ENCODE results near the gene BLMH. TPM values are rescaled to one million over a fixed set of nuclear protein-coding genes. Genes with fewer than 3 reads are reported as not detected.

BLMH gene
- total and polyA plus RNA-seq, 10 of the 15 experiments (the other 5 are each of a cell fraction or from before 2014, with no cell fraction given), result 16.1 to 63.9 (median 54.0) TPM

- H3K4me1 ChIP-seq (ENCODE audit: control insufficient read depth, insufficient read depth, low read length), result no peaks in the 10 kb centered on the region
- 100% methylated on average over 2 of the region's 2 CpGs for WGBS (ENCODE audit: insufficient coverage, insufficient replicate concordance, low lambda C conversion rate, missing lambda C conversion rate)
- intact Hi-C loops (cut with micrococcal nuclease; ENCODE audit: unreplicated experiment), result no loop called here
- no peaks in the 10 kb centered on the region for H3K79me2 ChIP-seq (ENCODE audit: control insufficient read depth, insufficient read depth, low read length)
- ChIA-PET POLR2A (no interaction called here), RAD21 (ENCODE audit: unreplicated experiment) (no interaction called here), SMC1A (ENCODE audit: uncharacterized antibody, unreplicated experiment) (interaction anchor here (0.7 to 1.3 kb wide), 4 partner anchors 12 to 141 kb away, joined by 3 to 5 read pairs (median 3); no protein-coding TSS in a partner anchor), CTCF (interaction anchor here (0.6 to 2.3 kb wide), 3 partner anchors 28 to 163 kb away, joined by 3 to 6 read pairs (median 5); no protein-coding TSS in a partner anchor)
- no peak for ATAC-seq
- no peaks in the 10 kb centered on the region for H3K27me3 ChIP-seq (replicated peaks in 1 of 2; ENCODE audit: control insufficient read depth in 2 of 2, insufficient read depth in 2 of 2, low read length in 1 of 2)
- no peak overlapping the region for H3K4me3 ChIP-seq
- H3K36me3 ChIP-seq (ENCODE audit: control insufficient read depth in 2 of 2, insufficient read depth in 2 of 2, low read length in 1 of 2), result peaks cover 6 to 41% of the 10 kb centered on the region in 2 experiments
- FAIRE-seq, result no peak
- TSS peak; percentile 13 for BruUV-seq (replicated peaks)
- H4K20me1 ChIP-seq (ENCODE audit: control insufficient read depth, insufficient read depth), result no peaks in the 10 kb centered on the region
- TF ChIP-seq ATF3 (IDR thresholded peaks at IDR 0.05; ENCODE audit: borderline replicate concordance, extremely low read depth, low read depth, low read length), result no peak
- TF ChIP-seq TAF1 (IDR thresholded peaks at IDR 0.05; ENCODE audit: borderline replicate concordance, low read depth, low read length), result no peak
- TF ChIP-seq IRF4 (IDR thresholded peaks at IDR 0.05; ENCODE audit: low read depth, low read length), result no peak
- TF ChIP-seq REST (IDR thresholded peaks at IDR 0.05; ENCODE audit: low read depth, low read length), result no peak
- H3K9me3 ChIP-seq (replicated peaks; ENCODE audit: control insufficient read depth, insufficient read depth, low read length), result no peaks in the 10 kb centered on the region
- in situ Hi-C loops (cut with MboI), result no loop called here
- no peak overlapping the region for H3K4me2 ChIP-seq (ENCODE audit: control insufficient read depth, insufficient read depth)
- H2AFZ ChIP-seq (ENCODE audit: control insufficient read depth, low read depth, low read length), result no peak overlapping the region
- no peak overlapping the region for H3K9ac ChIP-seq (ENCODE audit: control insufficient read depth, insufficient read depth, low read length)
- no peak for DNase-seq (ENCODE audit: low read depth, low spot score)
- no peak overlapping the region for H3K27ac ChIP-seq (ENCODE audit: control insufficient read depth, insufficient read depth)
Observed at GRCh38 chr17:30267625-30268024, 24.1 kb downstream of the BLMH start.

All from GM12878 (cell line).